ENCODE measurements around the gene LEF1.
A peak's percentile ranks its signal among the peaks of the same experiment; 100 is the strongest.

LEF1 gene

DNA sequence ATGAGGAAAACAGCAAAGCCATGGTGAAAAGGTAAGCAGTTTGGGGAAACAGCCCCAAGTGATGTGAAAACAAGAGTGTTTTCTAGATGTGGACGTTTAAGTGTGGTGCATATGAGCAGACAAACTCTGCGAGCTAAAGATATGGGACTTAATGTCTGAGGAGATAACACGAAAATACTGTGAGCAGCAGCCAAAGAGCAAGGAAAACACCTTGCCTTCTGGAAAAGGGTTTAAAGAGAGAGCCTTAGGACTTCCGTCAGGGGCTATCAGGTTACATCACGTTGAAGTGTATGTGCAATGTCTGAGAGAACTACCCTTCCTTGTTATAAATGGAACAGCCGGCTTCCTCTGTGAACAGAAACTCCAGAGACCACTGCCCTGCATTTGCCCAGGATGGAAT is 54.2 kb downstream of the LEF1 start:
- no peak for DNase-seq (ENCODE audit: extremely low read depth in 1 of 2, low read depth in 1 of 2)

DNA sequence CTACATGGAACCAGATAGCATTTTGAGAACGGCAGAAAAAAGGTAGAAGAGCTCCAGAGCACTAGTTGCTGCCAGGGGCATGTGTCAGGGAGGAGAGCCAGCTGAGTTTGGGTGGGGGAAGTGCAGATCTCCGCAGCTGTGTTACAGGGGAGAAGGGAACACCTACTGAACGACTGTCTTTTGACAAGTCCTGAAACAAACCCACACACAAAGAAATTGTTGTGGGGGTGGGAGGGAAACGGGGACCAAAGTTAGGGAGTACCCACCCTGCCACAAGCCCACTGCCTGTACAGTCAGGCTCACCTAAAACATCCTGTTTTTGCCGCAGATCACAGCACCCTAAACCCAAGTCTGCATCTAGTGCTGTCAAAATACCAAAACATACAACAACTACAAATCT is 55.5 kb downstream of the LEF1 start:
- DNase-seq (ENCODE audit: extremely low read depth in 1 of 2, low read depth in 1 of 2): no peak

DNA sequence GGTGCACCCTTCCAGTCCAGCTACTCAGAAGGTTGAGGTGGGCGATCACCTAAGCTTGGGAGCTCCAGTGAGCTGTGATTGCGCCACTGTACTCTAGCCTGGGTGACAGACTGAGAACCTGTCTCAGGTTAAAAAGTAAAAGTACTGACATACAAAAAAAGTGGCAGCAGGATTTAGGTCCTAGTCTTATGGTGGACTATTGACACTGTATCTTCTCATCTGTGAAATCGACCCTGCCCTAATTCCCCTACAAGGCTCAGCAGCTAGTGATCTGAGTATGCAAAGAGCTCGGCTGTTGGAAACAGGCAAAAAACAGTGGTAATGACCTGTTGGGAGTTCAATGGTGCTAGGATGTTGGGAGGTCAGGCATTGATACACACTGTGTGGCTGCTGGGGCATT is 57.0 kb downstream of the LEF1 start:
- no peak for DNase-seq (ENCODE audit: extremely low read depth in 1 of 2, low read depth in 1 of 2)

DNA sequence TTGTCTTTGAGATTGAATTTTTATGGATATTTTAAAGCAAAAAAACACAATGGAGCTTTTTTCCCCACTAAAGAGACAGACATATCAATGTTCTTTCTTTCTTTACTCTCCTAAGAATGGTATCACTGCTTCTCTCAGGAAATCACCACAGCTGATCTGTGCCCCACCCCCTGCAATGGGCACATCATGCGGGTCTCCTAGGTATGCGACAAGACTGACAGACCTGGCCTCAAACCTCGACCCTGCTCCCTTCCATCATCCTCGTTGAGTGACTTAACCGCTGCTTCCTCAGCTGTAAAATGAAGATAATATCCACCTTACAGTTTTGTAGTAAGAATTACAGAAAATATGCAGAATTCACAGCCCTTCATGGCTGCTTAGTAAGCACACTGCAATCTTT is 58.3 kb downstream of the LEF1 start:
- no peak for DNase-seq (ENCODE audit: extremely low read depth in 1 of 2, low read depth in 1 of 2)

DNA sequence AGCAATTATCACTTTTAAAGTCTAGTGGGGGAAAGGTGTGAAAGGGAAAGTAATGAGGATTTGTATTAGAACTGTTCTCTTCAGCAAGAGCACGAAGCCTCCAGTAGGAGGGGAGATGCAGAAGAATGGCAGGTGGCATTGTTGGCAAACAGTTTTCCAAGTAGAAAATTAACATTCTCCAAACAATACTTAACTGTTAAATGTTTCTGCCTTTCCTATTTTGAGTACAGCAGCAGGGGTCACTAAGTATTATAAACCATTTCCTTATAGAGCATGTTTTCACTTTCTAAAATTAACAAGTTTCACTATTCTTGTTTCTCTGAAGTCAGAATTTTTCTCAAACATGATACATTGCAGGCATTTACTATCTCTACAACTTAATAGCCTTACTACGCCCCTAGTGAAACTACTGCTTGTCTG is 58.7 kb downstream of the LEF1 start:
- DNase-seq (ENCODE audit: extremely low read depth in 1 of 2, low read depth in 1 of 2): no peak

DNA sequence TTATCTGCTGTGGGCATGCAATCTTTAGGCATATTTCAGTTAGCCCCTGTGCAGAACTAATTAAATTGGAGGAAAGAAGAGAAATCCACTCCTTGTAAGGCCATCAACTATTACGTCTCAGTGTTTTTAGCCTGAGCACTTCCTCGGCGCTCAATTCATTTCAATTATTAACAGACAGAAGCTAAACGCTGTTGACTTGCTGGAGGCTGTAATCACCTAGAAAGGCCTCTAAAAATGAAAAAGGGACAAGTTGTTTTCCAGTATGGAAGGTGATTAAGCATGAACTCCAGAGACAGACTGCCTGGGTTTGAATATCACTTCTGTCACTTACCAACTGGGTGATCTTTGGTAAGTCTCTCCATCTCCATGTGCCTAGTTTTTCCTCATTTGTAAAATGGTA is 59.6 kb downstream of the LEF1 start:
- DNase-seq (ENCODE audit: extremely low read depth in 1 of 2, low read depth in 1 of 2): no peak

DNA sequence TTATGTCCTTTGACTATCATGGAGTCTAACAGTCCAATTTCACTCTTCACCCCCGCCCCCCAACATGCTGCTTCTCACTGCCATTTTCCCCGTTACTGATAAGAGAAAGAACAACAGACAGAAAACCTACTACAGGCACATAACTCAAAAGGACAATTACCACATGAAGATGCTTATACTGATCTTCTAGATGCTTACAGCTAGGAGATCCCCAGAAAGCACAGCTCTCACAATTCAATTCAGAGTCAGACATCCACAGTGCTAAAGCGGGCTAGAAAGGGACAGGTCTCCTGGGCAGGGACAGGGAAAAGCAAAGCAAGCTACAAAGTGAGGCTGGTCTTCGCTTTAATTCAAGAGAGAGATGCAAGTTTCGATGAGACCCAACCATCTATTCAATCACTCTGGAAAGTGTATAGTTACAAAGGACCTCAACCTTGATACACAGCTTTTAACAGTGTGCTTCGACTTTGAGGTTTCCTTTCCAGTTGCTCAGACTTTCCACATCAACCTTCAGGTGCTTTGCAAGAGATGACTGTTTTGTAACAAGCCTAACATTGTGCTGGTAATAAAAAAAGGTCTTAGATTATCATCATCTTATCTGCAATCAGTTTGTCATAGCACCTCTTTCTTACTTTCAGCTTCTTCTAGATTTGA is 60.9 kb downstream of the LEF1 start:
- peak in 1 of 2 donors; percentile 52 for DNase-seq (ENCODE audit: extremely low read depth in 1 of 2, low read depth in 1 of 2)

DNA sequence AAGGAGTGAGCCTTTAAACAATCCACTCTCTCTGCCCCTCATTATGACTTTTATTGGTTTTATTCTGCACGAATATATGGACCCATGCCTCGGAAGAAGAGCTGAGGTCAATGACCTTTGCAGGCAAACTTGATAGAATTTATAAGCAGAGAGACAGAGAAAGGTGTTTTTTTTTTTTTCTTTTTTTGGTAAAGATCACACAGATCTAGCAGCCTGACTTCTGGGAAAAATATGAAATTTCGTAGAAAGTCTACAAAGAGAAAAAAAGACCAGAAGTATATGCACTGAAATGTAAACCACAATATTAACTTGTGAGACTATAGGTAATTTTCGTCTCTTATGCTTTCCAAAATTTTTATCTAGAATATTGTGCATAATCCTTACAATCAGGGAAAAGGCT is 61.6 kb downstream of the LEF1 start:
- no peak for DNase-seq (ENCODE audit: extremely low read depth in 1 of 2, low read depth in 1 of 2)

DNA sequence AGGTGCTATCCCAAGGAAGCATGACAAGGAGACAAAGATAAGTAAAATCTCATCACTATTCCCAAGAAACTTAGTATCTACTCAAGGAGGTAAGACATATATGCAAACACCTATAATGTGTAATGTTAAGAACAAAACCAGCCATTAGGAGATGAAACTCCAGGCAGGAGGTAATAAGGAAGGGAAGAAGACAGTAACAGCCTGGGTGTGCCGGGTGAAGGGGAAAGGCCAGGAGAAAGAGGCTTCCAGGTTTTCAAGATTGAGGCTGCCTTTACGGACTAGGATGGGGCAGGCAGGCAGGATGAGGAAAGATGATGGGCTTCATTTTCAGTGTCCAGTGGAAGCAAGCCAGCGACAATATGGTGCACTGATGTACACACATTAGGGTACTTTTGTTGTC is 62.5 kb downstream of the LEF1 start:
- DNase-seq (ENCODE audit: extremely low read depth in 1 of 2, low read depth in 1 of 2): no peak

DNA sequence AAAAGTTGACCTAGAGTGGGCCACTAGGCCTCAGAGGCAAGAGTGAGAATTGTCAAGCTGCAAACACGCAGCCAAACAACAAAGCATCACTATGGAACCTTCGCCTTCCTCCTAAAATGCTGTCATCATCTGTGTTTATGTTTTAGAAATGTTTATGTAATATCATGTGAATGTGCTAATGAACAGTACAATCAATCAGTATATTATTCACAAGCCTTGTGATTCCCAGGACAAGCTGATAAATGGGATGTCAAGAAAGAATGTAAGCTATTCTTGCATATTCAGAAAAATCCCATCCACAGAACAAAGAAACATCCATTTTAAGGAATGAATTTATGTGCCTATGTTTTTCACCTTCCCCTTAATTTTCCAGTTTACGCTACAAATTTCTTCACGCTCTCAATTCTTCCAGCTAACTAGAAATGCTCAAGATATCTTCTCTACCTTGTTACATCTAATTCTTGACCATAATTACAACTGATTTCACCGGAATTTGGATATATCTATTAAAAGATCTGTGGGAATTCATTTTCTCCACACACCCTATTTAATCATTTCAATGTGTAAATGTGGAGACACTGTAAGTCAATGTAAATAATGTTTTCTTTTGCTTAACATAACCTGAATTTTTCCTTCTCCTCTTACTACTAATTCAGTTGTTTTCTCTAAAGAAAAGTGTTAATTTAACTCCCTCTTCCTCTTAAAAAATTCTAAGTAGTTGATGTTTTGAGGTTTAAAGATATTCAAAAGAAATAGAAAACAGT is 65.5 kb downstream of the LEF1 start:
- no peak for DNase-seq (ENCODE audit: extremely low read depth in 1 of 2, low read depth in 1 of 2)

DNA sequence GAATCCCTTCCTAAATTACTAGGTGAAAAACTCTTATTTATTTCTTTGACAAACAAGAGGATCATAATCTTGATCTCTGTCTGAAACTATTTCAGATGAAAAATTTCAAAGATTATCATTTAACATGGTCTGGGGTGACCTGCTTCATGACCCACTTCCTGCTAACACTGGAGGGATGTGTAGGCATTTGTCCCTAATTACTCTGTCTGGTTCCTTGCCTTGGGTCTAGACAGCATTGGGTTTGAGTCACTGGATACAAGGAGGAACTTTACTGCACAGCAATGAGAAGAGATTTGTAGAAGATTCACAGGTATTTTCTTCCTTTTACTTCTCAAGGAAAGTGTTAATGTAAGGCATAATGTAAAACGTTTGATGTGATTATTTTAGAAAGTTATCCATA is 67.9 kb downstream of the LEF1 start:
- DNase-seq (ENCODE audit: extremely low read depth in 1 of 2, low read depth in 1 of 2): no peak

DNA sequence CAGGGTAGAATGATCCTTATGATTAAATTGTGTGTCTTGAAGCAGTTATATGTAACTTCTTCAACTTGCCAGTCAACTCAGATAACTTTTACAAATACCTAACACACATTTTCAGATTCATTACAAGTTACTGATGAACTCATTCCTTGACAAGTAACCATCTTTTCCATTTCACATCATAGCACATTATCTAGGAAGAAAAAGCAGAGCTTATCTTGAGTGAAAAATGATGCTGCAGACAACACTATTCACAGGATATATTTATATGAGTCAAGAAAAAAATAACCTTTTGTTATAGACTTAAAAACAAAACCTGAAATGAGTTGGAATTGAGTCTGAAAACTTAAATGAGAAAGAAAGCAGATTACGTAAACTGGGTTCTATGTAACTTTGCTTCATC is 68.9 kb downstream of the LEF1 start:
- DNase-seq (ENCODE audit: extremely low read depth in 1 of 2, low read depth in 1 of 2): no peak

DNA sequence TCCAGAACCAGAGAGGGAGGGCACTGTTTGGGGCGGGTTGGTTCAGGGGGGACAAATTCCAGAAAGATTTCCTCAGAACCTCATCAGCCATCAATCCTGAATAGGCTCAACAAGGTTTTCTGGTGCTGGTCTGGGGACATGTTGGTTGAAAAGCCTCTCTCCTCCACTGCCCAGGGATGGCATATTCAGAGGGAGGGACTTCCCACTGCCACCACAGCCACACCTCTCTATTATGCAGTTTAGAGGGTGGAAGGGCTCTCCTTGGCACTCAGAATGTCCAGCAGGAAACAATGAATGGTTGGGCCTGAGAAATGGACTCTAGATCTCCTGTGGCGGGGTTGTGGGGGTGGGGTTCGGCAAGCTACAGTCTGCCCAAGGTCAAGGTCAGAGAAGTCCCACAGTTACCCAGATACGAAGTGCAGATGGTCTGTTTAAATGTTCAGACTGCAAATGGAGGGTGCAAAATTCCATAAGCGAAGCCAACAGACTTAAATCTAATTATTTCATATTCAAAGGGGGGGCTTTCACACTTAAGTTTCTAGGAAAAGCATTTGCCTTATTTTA is 70.7 kb downstream of the LEF1 start:
- DNase-seq (ENCODE audit: extremely low read depth in 1 of 2, low read depth in 1 of 2): no peak

DNA sequence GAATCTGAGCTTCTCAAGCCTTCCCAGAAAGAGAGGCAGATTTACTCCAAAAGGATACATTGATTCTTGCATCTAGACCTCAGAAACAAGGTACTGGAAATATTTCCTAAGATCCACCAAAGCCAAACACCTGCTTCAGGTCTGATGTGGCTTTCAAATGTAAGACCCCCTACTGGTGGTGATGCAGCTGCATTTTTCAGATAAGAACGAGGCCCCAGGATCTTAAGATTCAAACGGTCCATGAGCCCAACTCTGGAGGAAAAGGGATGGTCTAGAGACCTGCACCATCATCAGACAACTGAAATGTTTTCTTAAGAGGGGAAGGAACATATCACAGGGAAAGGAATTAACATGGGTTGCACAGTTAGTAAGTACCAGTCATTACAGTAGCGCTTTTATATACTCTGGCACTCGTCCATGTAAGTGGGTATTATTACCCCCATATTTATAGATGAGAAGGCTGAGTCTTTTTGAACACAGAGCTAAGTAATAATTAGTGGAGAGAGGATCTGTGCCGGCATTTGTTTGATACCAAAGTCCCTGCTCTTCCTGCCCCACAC is 73.7 kb downstream of the LEF1 start:
- no peak for DNase-seq (ENCODE audit: extremely low read depth in 1 of 2, low read depth in 1 of 2)

DNA sequence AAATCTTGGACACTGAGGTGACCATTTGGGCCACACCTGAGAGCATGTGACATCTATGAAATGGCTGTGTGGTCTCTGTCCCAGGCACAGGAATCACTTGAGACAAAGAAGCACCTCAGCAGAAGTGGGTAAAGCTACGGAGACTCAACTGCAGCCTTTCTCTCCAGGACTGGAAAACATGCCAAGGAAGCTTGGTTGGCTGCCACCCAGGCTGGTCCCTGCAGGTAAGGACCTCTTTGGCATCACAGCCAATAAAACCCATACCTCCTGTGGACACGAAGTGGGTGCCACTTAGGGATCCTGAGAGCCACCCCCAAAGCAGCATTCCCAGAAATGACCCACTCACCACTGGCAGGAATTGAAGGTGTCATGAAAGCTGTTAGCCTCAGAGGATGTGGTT is 74.6 kb downstream of the LEF1 start:
- DNase-seq (ENCODE audit: extremely low read depth in 1 of 2, low read depth in 1 of 2): no peak

DNA sequence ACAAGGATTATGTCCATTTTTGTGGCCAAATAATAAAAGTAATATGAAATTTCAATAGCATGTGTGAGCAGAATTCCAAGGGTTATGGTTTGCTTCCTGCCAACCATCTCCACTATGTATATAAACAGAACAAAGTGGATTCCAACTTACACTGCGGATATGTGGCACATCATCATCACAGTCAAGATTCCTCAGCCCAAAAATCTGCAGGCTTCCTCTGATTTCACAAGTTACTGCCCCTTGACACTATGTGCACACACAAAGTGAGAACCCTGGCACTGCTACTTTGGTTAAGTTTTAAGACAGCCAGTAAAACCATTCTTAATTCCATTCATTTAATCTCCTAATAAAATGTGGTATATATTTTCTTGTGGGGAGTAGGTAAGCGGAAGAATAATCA is 76.4 kb downstream of the LEF1 start:
- no peak for DNase-seq (ENCODE audit: extremely low read depth in 1 of 2, low read depth in 1 of 2)

DNA sequence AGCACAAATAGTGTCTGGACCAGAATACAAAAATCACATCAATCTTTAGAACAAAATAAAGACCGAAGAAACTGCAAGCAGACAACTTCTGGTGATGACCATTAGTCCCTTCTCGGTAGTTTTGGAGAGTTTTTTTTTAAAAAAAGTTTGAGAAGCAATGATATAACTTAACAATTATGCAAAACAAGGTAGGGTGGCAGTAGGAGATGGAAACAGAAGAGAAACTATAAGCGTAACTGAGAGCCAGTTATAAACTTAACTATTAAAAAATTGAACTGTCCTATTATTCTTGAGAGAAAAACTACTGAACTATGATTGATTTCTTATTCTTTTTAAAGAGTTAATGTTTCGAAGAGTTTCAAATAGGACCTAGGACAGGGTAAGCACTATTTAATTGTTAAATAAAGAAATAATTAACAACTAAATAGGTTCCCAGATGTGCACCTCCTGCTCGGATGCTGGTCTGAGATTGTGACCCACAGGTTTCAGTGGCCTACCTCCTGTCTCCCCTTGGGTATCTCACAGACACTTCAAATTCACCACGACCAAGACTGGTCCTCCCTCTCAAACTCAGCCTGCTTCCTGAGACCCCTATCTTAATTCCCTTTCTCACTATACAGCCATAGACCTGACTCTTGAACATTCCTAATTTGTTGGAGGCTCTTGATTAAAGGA is 81.3 kb downstream of the LEF1 start:
- DNase-seq (ENCODE audit: extremely low read depth in 1 of 2, low read depth in 1 of 2): no peak

DNA sequence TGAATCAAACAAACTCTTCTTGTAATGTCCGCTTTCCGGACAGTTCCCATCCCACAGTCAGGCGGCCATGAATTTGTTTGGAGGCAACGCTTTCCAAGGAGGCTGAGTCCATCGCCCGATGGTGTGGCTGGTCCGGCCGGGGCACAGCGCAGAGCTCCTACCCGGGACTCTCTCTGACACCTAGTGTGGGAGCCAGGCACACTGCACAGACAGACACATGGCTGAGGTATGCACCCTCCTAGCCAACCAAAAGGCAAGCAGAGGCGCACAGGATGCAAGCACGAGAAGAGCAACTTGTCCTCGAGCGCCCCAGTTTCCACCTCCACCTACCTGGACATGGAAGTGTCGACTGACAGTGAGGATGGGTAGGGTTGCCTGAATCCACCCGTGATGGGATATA is 87.5 kb downstream of the LEF1 start:
- no peak for DNase-seq (ENCODE audit: extremely low read depth in 1 of 2, low read depth in 1 of 2)

DNA sequence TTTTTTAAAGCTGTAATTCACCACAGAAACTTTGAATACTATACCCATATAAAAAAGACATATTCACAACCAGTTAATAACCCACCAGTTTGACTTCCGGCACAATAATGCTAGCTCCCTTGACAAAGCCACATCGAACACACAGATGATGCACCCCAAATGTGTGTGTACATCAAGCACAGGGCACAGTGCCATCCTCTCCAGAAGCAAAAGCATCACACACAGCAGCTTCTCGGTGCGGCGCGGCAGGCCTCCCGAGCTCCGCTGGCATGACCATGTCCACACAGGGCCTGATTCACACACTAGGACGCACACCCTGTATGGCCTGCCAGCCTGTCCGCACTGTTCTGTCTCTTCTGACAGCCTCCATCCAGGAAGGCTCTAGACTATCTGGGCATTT is 88.0 kb downstream of the LEF1 start:
- no peak for DNase-seq (ENCODE audit: extremely low read depth in 1 of 2, low read depth in 1 of 2)

DNA sequence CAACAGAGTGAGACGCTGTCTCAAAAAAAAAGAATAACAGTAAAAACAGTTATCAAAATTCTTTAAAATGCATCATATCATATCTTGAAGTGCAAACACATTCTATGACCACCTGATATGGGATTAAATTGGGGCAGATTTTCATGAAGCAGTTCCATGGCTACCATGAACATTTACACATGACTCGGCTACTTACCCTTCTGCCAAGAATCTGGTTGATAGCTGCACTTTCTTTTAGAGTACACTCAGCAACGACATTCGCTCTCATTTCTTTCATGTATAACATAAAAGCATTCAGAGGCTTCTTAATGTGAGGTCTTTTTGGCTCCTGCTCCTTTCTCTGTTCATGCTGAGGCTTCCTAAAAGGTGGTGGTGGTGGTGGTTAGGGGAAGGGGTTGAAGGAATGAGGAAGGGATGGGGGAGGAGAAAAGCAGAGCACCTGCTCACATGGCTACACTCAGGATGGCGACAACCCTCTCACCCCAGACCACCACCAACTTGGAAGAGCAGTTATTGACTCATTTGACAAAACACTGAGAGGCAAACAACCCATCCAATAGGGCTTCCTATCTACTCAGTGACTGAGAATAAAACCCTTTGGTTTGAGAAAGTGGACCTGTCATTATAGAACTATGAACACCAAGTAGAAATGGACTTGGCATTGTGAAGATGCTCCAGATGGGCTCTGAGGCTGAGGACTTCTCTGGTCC is 90.6 kb downstream of the LEF1 start:
- DNase-seq (ENCODE audit: extremely low read depth in 1 of 2, low read depth in 1 of 2): no peak

DNA sequence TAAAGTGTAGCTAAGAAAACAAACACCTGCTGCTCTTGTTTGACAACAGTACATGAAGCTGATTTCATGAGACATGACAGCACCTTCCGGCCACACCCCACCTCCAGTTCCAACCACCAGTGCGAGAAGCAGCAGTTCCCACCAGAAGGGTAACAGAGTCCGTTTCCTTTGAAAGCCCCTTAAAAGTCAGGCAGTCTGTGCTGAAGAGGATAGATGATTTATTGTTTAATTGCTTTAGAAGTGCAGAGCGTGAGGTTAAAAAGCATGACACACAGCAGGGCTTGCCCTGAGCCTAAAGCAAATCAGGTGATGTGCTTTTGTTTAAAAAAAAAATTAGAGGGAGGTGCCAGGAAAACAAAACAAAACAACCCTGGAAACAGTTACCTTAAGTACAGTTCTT is 96.4 kb downstream of the LEF1 start:
- DNase-seq (ENCODE audit: extremely low read depth in 1 of 2, low read depth in 1 of 2): peak in 1 of 2 donors; percentile 59
